ENCODE measurements around the gene PMM2. TPM values are rescaled to one million over a fixed set of nuclear protein-coding genes. Genes with fewer than 3 reads are reported as not detected.

PMM2 gene
- total RNA-seq, 1 experiment from 2014 or later = 53.8 TPM

DNA sequence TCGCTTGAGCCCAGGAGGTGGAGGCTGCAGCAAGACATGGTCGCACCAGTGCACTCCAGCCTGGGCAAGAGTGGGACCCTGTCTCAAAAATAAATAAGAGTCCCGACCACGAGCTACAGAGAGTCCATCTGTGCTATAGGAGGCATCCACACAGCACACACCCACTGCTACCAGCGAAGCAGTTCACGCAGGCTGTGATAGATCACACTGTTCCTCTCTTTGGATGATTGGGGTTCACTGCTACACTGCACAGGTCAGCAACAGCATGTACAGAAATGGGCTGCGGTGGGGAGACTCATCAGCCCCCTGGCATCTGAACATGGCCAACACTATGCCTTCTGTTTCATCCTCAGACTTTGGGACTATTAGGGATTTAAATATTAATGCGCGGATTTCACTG lies 33.8 kb downstream of the PMM2 start:
- H3K9me3 Mint-ChIP-seq = no peaks in the 10 kb centered on the region; the same call in 1 of the 2 replicates
- H3K4me1 Mint-ChIP-seq = peaks cover 62% of the 10 kb centered on the region
- H3K36me3 Mint-ChIP-seq = peaks cover 18% of the 10 kb centered on the region
- H3K4me3 Mint-ChIP-seq = peak overlapping the region; percentile 48
- 0 out of 2 replicates have a peak, but pooled peaks have one; percentile 34 for TF ChIP-seq ZNF532 (CRISPR knock-in tag; IDR thresholded peaks at IDR 0.05; ENCODE audit: borderline replicate concordance)
- no peak for TF ChIP-seq ZNF416 (CRISPR knock-in tag; IDR thresholded peaks at IDR 0.05)
- TF ChIP-seq ZNF671 (CRISPR knock-in tag; IDR thresholded peaks at IDR 0.05) = no peak
- TF ChIP-seq ATF6 (CRISPR knock-in tag; IDR thresholded peaks at IDR 0.05) = no peak
- ChIA-PET CTCF (interaction anchor here (0.9 to 2.5 kb wide), 10 partner anchors 37 to 303 kb away, joined by 3 to 12 read pairs (median 4); partner anchors contain the start of gene CARHSP1), POLR2A (interaction anchor here (1.2 to 1.8 kb wide), 7 partner anchors 11 to 181 kb away, joined by 3 to 20 read pairs (median 4); partner anchors contain the start of gene CARHSP1)
- DNase-seq (ENCODE audit: low spot score) (no peak), ATAC-seq (peak; percentile 8)
- H3K27me3 Mint-ChIP-seq (ENCODE audit: low read depth) = no peaks in the 10 kb centered on the region
- H3K27ac Mint-ChIP-seq = peak overlapping the region; percentile 100

GRCh38 chr16:8831871-8832716 lies 34.5 kb downstream of the PMM2 start:
- Mint-ChIP-seq H3K4me1 (peaks cover 62% of the 10 kb centered on the region), H3K9me3 (no peaks in the 10 kb centered on the region), H3K36me3 (peaks cover 13% of the 10 kb centered on the region), H3K4me3 (peak overlapping the region; percentile 48), H3K27me3 (ENCODE audit: low read depth) (no peaks in the 10 kb centered on the region), H3K27ac (peak overlapping the region; percentile 100)
- ATAC-seq = peak; percentile 93
- ChIA-PET POLR2A (interaction anchor here (0.9 to 1.8 kb wide), 8 partner anchors 12 to 181 kb away, joined by 3 to 20 read pairs (median 4); partner anchors contain the start of gene CARHSP1), CTCF (interaction anchor here (0.9 to 2.5 kb wide), 12 partner anchors 37 to 302 kb away, joined by 3 to 12 read pairs (median 4); partner anchors contain the start of gene CARHSP1)
- peak; percentile 85 for DNase-seq (ENCODE audit: low spot score)
- TF ChIP-seq, protein P1, sequence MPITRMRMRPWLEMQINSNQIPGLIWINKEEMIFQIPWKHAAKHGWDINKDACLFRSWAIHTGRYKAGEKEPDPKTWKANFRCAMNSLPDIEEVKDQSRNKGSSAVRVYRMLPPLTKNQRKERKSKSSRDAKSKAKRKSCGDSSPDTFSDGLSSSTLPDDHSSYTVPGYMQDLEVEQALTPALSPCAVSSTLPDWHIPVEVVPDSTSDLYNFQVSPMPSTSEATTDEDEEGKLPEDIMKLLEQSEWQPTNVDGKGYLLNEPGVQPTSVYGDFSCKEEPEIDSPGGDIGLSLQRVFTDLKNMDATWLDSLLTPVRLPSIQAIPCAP (CRISPR knock-in tag; IDR thresholded peaks at IDR 0.05) = no peak
- TF ChIP-seq ZNF396 (CRISPR knock-in tag; IDR thresholded peaks at IDR 0.05; ENCODE audit: borderline replicate concordance) = no peak
- peak; percentile 86 for TF ChIP-seq TEAD1 (CRISPR knock-in tag; IDR thresholded peaks at IDR 0.05)
- TF ChIP-seq, protein P2, sequence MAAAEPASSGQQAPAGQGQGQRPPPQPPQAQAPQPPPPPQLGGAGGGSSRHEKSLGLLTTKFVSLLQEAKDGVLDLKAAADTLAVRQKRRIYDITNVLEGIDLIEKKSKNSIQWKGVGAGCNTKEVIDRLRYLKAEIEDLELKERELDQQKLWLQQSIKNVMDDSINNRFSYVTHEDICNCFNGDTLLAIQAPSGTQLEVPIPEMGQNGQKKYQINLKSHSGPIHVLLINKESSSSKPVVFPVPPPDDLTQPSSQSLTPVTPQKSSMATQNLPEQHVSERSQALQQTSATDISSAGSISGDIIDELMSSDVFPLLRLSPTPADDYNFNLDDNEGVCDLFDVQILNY (CRISPR knock-in tag; IDR thresholded peaks at IDR 0.05) = peak; percentile 82; the same call in 1 of the 2 replicates
- TF ChIP-seq ETV6 (CRISPR knock-in tag; IDR thresholded peaks at IDR 0.05) = peak; percentile 52; the same call in 1 of the 2 replicates
- TF ChIP-seq ARID4B (CRISPR knock-in tag; IDR thresholded peaks at IDR 0.05; ENCODE audit: borderline replicate concordance) = 0 out of 2 replicates have a peak, but pooled peaks have one; percentile 62
- TF ChIP-seq, protein P3, sequence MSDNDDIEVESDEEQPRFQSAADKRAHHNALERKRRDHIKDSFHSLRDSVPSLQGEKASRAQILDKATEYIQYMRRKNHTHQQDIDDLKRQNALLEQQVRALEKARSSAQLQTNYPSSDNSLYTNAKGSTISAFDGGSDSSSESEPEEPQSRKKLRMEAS (CRISPR knock-in tag; IDR thresholded peaks at IDR 0.05) = peak; percentile 75; the same call in 1 of the 2 replicates
- no peak for TF ChIP-seq NR3C1 (CRISPR knock-in tag; conservative IDR thresholded peaks at IDR 0.05; ENCODE audit: low read depth)
- no peak for TF ChIP-seq ZNF671 (CRISPR knock-in tag; IDR thresholded peaks at IDR 0.05)
- TF ChIP-seq, protein P4, sequence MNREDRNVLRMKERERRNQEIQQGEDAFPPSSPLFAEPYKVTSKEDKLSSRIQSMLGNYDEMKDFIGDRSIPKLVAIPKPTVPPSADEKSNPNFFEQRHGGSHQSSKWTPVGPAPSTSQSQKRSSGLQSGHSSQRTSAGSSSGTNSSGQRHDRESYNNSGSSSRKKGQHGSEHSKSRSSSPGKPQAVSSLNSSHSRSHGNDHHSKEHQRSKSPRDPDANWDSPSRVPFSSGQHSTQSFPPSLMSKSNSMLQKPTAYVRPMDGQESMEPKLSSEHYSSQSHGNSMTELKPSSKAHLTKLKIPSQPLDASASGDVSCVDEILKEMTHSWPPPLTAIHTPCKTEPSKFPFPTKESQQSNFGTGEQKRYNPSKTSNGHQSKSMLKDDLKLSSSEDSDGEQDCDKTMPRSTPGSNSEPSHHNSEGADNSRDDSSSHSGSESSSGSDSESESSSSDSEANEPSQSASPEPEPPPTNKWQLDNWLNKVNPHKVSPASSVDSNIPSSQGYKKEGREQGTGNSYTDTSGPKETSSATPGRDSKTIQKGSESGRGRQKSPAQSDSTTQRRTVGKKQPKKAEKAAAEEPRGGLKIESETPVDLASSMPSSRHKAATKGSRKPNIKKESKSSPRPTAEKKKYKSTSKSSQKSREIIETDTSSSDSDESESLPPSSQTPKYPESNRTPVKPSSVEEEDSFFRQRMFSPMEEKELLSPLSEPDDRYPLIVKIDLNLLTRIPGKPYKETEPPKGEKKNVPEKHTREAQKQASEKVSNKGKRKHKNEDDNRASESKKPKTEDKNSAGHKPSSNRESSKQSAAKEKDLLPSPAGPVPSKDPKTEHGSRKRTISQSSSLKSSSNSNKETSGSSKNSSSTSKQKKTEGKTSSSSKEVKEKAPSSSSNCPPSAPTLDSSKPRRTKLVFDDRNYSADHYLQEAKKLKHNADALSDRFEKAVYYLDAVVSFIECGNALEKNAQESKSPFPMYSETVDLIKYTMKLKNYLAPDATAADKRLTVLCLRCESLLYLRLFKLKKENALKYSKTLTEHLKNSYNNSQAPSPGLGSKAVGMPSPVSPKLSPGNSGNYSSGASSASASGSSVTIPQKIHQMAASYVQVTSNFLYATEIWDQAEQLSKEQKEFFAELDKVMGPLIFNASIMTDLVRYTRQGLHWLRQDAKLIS (CRISPR knock-in tag; IDR thresholded peaks at IDR 0.05; ENCODE audit: borderline replicate concordance) = no peak
